Pancreas (tissue), 10 donors: ENCODE results near the gene WFIKKN1. TPM values are rescaled to one million over a fixed set of nuclear protein-coding genes. Genes with fewer than 3 reads are reported as not detected.

Source experiments
- ATAC-seq, 4 donors: fragments of 200-7000 bp; cut with Tn5 transposase; one replicate each; pipeline versions ENCODE4 v1.8.0 to v1.9.1; 2020; ENCODE audit warnings: mild to moderate bottlenecking in 4 of 4, moderate library complexity in 4 of 4
- DNase-seq, 6 donors: peaks; one replicate each; pipeline ENCODE4 v3.0.0-alpha.2; 2020
- FAIRE-seq: peaks from 2 replicates; lab custom pipeline; 2012; peaks lifted over from hg19 to GRCh38; lab: Jason Lieb, UNC
- H3K27ac ChIP-seq, 4 donors: fragments of 200-600 bp; sonication (generic); 1 replicate in 3 of 4; 2 replicates in 1 of 4; pipeline versions ENCODE4 v1.5.0 to v1.8.0; 2020
- H3K27me3 ChIP-seq, 4 donors: fragments of 200-600 bp; one replicate each; pipeline ENCODE4 v1.8.0; 2021
- H3K36me3 ChIP-seq, 3 donors: fragments of 200-600 bp; sonication (generic) in 1 of 3; one replicate each; pipeline versions ENCODE4 v1.5.0 to v1.8.0; 2020 to 2021
- H3K4me1 ChIP-seq, 3 donors: fragments of 200-600 bp; one replicate each; pipeline ENCODE4 v1.8.0; 2021
- H3K4me3 ChIP-seq, 4 donors: fragments of 200-600 bp; sonication (generic) in 2 of 4; one replicate each; pipeline versions ENCODE4 v1.5.0 to v1.8.0; 2020 to 2021
- H3K9me3 ChIP-seq, 4 donors: fragments of 200-600 bp; one replicate each; pipeline ENCODE4 v1.8.0; 2021
- WGBS, 2 donors: extraction: QIAGEN DNeasy Blood & Tissue Kit; methylation state at CpG; one replicate each; pipeline ENCODE4 v1.1.7; 2013; 5-methylcytosine and 5-hydroxymethylcytosine counted together
- intact Hi-C, 3 donors: fragments of 100-400 bp; cut with DNase I; formaldehyde crosslinking; loops; one replicate each; pipeline versions ENCODE4 v1.11.1 to v1.14.2; 2022
- polyA plus RNA-seq, 2 donors: library from polyadenylated mRNA; stranded (reverse); fragments of 200-250 nt; gene quantifications; one replicate each; pipeline ENCODE4 v1.2.3, GENCODE V29; 2013
- total RNA-seq, 6 donors: library from RNA; stranded (reverse); fragmentation: NEBNext Ultra II Directional in 4 of 6; extraction: Animal tissue kit (Norgen Biotek cat#: 25700) in 4 of 6; gene quantifications; one replicate each; pipeline versions ENCODE4 v1.2.1 to v1.2.4, GENCODE V29; 2021 to 2023
- TF ChIP-seq, protein P1 (sequence below), 4 donors: fragments of 200-600 bp; sonication (generic) in 3 of 4; IDR thresholded peaks; one replicate each; pipeline versions ENCODE4 v1.5.0 to v1.8.0; 2021; ENCODE audit warnings: antibody characterized with exemption in 4 of 4
- donor health status: healthy with polysubstance abuse.
- donor health status: DM: no; HTN: no; CAD: no; lungs with moderate emphysema.
- donor health status: DM: no; HTN: no; CAD: no.
- donor health status: control.
- donor health status: control.
- donor health status: Bipolar disorder and iron deficiency.
- donor health status: DM: yes; HTN: yes; CAD: no.
- donor health status: DM: no; HTN: no; CAD: no.
- donor health status: DM: no; HTN: no; CAD: no.
- donor health status: DM: yes; HTN: yes; CAD: no.

Gene WFIKKN1
- total and polyA plus RNA-seq, 8 donors: 0.75 to 13.8 (median 1.7) TPM

DNA sequence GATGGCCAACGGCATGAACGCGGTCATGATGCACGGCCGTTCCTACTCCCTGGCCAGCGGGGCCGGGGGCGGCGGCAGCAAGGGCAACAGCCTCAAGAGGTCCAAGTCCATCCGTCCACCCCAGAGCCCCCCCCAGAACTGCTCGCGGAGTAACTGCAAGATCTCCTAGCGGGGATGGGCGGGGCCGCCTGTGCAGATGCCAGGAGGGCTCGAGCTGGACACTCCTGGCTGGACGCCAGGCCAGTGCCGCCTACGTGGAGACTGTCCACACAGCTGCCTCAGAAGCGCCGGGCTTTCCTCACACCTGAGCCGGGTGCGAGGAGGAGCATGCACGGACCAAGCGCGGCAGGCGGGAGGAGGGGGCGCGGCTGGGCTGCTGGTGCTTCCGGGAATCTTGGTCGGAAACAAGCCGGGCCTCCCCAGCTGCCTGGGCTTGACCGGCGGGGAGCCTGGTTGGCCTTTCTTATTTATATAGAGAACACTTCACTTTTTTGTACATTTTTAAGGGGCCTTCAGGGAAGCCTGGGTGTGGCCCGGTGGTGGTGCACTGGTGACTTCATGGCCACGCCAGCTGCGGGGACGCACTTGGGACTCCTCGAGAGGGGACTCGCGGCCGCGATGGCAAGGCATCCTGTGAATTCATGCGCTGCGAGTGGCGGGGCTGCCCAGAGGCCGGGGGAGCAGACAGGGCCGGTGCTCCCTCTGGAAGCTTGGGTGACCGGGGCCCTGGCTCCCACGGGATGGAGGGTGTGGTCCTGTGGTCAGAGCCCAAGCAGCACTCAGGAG is 3.1 kb upstream of the WFIKKN1 start:
- FAIRE-seq (no peak), DNase-seq (peak in 5 of 6 donors; percentile 47 to 89 (median 73)), ATAC-seq (peak in 2 of 4 donors; percentile 4 to 8)
- no peaks in the 10 kb centered on the region for H3K27me3 ChIP-seq
- peaks cover 3 to 6% (median 5%) of the 10 kb centered on the region in 3 donors for H3K4me1 ChIP-seq
- no peak overlapping the region for H3K4me3 ChIP-seq
- H3K27ac ChIP-seq: no peak overlapping the region
- intact Hi-C loops: no loop called here
- TF ChIP-seq, protein P1, sequence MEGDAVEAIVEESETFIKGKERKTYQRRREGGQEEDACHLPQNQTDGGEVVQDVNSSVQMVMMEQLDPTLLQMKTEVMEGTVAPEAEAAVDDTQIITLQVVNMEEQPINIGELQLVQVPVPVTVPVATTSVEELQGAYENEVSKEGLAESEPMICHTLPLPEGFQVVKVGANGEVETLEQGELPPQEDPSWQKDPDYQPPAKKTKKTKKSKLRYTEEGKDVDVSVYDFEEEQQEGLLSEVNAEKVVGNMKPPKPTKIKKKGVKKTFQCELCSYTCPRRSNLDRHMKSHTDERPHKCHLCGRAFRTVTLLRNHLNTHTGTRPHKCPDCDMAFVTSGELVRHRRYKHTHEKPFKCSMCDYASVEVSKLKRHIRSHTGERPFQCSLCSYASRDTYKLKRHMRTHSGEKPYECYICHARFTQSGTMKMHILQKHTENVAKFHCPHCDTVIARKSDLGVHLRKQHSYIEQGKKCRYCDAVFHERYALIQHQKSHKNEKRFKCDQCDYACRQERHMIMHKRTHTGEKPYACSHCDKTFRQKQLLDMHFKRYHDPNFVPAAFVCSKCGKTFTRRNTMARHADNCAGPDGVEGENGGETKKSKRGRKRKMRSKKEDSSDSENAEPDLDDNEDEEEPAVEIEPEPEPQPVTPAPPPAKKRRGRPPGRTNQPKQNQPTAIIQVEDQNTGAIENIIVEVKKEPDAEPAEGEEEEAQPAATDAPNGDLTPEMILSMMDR (IDR thresholded peaks at IDR 0.05): no peak
- no peaks in the 10 kb centered on the region for H3K9me3 ChIP-seq
- WGBS, 2 donors: 83 to 85% methylated on average over 45 to 50 of the region's 50 CpGs
- H3K36me3 ChIP-seq: peaks cover 0 to 35% (median 11%) of the 10 kb centered on the region in 3 donors

DNA sequence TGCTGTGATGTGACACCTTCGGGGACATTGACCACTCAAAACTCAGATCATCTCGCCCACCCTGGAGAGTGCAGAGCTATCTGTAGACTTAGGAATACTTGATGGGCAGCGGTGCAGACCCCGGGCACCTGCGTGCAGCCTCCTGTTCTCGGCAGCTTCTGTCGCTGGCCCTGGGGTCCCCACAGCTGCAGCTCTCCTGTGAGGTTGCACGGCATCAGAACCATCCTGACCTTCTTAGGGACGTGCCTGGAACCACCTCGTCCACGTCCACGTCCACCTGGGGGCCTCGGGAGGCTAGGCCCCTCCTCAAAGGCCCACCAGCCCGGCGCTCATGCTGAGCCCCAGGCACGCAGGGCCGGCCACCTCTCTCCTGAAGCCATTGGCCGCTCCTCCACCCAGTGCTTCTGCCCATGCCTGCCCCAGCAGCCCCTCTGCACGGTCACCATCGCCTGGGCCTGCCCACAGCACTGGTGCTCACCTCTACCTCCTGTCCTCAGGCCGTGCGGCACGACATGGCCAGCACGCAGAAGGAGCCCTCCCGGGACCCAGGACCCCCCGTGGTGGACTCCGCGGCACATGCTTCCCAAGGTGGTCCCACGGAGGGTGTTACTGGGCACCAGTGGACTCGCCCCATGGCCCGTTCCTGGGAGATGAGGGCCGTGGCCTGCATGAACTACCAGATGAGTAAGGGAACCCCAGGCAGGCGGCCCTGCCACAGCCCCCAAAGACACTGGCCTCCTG is 2.3 kb upstream of the WFIKKN1 start:
- no peak overlapping the region for H3K27ac ChIP-seq
- peaks cover 0 to 40% (median 11%) of the 10 kb centered on the region in 3 donors for H3K36me3 ChIP-seq
- DNase-seq (peak in 1 of 6 donors; percentile 77), FAIRE-seq (no peak), ATAC-seq (no peak)
- 93 to 94% methylated on average over 33 of the region's 33 CpGs for WGBS, 2 donors
- TF ChIP-seq, protein P1 (IDR thresholded peaks at IDR 0.05): no peak
- peaks cover 3 to 6% (median 5%) of the 10 kb centered on the region in 3 donors for H3K4me1 ChIP-seq
- H3K9me3 ChIP-seq: no peaks in the 10 kb centered on the region
- no peak overlapping the region for H3K4me3 ChIP-seq
- intact Hi-C loops: no loop called here
- H3K27me3 ChIP-seq: no peaks in the 10 kb centered on the region

DNA sequence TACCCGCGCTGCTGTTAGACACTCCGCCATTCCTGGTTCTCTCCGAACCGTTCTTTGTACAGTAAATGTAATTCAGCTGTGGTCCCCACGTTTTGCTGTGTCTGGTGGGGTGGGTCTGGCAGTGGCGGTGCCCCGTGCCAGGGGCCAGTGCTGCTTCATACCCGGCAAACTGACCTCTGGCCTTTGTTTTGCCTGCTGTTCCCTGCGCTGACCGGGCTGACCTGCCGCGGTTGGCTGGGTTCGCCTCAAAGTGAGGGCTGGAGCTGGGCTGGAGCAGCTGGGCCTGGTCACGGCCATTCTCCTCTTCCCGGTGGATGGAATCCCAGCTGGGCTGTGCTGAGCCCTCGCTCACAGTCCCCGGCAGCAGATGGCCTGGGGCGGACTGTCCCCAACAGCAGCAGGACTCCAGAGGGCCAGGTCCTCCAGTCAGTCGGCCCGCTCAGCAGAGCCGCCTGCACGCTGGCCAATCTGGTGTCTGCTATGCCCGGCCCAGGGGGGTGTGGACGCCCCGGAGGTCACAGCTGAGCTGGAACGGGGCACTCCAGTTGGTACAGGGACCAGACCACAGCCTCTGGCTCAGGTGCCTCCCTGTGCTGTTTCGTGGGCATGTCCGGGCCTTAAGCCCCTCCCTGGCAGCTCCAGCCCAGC is 1.5 kb upstream of the WFIKKN1 start:
- ATAC-seq (peak in 2 of 4 donors; percentile 2 to 3), FAIRE-seq (no peak), DNase-seq (peak in 2 of 6 donors; percentile 21 to 83)
- 82 to 87% methylated on average over 27 to 29 of the region's 29 CpGs for WGBS, 2 donors
- Histone ChIP-seq H3K4me3 (no peak overlapping the region), H3K27me3 (no peaks in the 10 kb centered on the region), H3K9me3 (no peaks in the 10 kb centered on the region), H3K36me3 (peaks cover 0 to 43% (median 11%) of the 10 kb centered on the region in 3 donors), H3K27ac (no peak overlapping the region), H3K4me1 (peaks cover 3 to 6% (median 5%) of the 10 kb centered on the region in 3 donors)
- intact Hi-C loops: no loop called here
- TF ChIP-seq, protein P1 (IDR thresholded peaks at IDR 0.05): no peak

DNA sequence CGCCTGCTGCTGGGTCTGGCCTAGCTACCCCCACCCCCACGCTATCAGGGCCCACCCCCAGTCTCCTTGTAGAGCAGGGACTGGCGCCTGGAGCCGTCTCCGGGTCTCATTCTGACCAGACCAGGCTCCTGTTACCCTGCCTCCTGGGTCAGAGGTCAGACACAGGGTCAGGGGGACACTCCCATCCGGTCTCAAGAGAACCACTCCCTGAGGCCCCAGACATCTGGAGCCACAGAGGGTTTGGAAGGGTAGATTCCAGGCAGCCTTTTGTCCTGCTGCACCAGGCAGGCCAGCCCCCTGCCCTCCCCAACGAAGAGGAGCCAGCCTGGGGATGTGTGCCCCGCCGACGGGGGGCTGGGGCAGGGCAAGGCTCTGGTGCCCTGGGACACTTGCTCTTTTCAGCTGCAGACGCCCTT is 944 bp upstream of the WFIKKN1 start:
- Histone ChIP-seq H3K9me3 (no peaks in the 10 kb centered on the region), H3K27me3 (no peaks in the 10 kb centered on the region), H3K36me3 (peaks cover 0 to 43% (median 11%) of the 10 kb centered on the region in 3 donors), H3K27ac (no peak overlapping the region), H3K4me3 (no peak overlapping the region), H3K4me1 (peaks cover 3 to 6% (median 5%) of the 10 kb centered on the region in 3 donors)
- DNase-seq (peak in 1 of 6 donors; percentile 29), ATAC-seq (no peak), FAIRE-seq (no peak)
- intact Hi-C loops: no loop called here
- WGBS, 2 donors: 72 to 78% methylated on average over 11 of the region's 11 CpGs
- TF ChIP-seq, protein P1 (IDR thresholded peaks at IDR 0.05): no peak
